NB4 (cell line): ENCODE data around the gene NEK7.

Experiments
- DNase-seq: peaks from one replicate; pipeline ENCODE4 v3.0.0; 2010; ENCODE audit warnings: low read depth
- H3K4me3 ChIP-seq: one replicate; pipeline ENCODE4 v1.5.1; 2011; ENCODE audit warnings: mild to moderate bottlenecking, low read depth, low read length, moderate library complexity
- MYC ChIP-seq: IDR thresholded peaks from 2 replicates; pipeline ENCODE4 v1.6.1; 2011; ENCODE audit warnings: low read depth, low read length
- POLR2A ChIP-seq: IDR thresholded peaks from 2 replicates; pipeline ENCODE4 v1.6.1; 2011; ENCODE audit warnings: mild to moderate bottlenecking; ENCODE audit not compliant: insufficient read length; ENCODE audit errors: extremely low read depth
- TF ChIP-seq, protein P1 (sequence below): IDR thresholded peaks from 2 replicates; pipeline ENCODE4 v1.6.1; 2011; ENCODE audit warnings: low read depth, low read length
- TF ChIP-seq, protein P2 (sequence below): IDR thresholded peaks from one replicate; pipeline ENCODE4 v1.5.1; 2012; ENCODE audit warnings: low read depth, low read length

The NEK7 gene

DNA sequence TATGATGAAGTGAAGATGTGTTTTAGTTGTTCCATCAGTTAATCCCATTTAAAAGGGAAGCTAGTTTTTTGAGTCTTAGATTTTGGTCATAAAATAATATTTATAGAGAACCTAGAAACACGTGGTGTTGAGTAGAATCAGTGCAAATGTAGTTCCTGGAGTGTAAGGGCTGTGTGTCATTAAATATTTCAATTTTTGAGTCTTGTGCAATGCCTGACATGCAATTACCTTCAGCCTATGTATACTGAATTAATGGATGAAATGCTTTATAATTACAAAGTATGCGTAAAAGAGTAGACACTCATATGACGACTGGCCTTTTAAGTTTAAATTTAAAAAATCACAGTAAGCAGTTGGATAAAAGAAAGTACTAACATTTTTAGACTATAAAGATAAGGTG, 75.0 kb downstream of the NEK7 start:
- no peak overlapping the region for H3K4me3 ChIP-seq
- DNase-seq, result no peak
- no peak for TF ChIP-seq POLR2A
- no peak for TF ChIP-seq MYC

DNA sequence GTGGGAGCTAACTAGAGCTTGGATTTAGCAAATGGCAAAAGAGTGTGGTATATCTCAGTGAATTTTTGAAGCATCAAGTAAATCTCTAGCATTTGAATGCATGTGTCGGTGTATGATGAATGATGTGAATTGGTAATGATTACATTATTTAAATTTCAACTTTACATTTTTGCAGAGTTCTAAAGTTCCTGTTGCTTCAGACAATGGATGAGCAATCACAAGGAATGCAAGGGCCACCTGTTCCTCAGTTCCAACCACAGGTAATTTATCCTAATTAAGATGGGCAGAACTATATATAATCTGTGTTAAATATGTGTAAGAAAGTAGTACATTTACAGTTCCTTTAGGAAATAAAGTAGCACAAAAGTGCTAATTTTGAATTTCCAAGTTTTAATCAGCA, 75.6 kb downstream of the NEK7 start:
- DNase-seq, result no peak
- TF ChIP-seq MYC (no peak), POLR2A (no peak)
- TF ChIP-seq, protein P1, sequence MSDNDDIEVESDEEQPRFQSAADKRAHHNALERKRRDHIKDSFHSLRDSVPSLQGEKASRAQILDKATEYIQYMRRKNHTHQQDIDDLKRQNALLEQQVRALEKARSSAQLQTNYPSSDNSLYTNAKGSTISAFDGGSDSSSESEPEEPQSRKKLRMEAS, result no peak
- TF ChIP-seq, protein P2, sequence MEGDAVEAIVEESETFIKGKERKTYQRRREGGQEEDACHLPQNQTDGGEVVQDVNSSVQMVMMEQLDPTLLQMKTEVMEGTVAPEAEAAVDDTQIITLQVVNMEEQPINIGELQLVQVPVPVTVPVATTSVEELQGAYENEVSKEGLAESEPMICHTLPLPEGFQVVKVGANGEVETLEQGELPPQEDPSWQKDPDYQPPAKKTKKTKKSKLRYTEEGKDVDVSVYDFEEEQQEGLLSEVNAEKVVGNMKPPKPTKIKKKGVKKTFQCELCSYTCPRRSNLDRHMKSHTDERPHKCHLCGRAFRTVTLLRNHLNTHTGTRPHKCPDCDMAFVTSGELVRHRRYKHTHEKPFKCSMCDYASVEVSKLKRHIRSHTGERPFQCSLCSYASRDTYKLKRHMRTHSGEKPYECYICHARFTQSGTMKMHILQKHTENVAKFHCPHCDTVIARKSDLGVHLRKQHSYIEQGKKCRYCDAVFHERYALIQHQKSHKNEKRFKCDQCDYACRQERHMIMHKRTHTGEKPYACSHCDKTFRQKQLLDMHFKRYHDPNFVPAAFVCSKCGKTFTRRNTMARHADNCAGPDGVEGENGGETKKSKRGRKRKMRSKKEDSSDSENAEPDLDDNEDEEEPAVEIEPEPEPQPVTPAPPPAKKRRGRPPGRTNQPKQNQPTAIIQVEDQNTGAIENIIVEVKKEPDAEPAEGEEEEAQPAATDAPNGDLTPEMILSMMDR, result no peak

DNA sequence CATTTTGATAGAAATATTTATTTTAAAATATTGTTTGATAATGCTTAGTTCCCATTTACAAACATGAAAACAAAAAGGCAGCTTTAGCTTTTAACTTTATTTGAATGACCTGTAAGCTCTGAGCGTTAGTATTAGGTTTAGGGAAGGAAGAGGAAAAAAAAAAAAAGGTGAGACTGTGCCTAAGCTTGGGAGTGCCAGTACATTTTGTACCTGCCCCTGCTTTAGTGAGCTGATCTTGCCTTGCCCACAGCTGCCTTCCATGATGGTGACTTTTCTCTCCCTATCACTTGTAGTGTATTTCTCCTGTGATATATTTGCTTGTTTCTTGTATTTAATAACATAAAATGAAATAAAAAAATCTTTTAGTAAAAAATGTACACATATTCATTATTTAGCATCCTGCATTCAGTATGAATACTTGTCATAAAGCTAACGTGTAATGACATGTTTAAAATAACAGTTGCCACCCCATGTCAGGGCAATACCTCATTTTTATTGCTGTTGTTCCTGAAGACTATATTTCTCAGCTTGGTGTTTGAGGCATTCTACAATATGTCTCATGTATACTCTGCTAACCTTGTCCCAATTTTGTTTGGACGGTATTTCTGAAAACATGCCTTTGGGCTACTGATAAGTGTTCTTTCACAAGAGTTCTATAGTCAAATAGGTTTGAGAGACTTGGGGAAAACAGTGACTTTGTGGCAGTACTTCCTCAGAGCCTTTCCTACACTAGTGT, 76.3 kb downstream of the NEK7 start:
- TF ChIP-seq, protein P2, result no peak
- no peak for TF ChIP-seq MYC
- no peak for TF ChIP-seq POLR2A
- TF ChIP-seq, protein P1, result no peak
- H3K4me3 ChIP-seq, result no peak overlapping the region
- DNase-seq, result no peak

More for the DNA sequence above, 75.6 kb downstream of the NEK7 start:
- no peak overlapping the region for H3K4me3 ChIP-seq

DNA sequence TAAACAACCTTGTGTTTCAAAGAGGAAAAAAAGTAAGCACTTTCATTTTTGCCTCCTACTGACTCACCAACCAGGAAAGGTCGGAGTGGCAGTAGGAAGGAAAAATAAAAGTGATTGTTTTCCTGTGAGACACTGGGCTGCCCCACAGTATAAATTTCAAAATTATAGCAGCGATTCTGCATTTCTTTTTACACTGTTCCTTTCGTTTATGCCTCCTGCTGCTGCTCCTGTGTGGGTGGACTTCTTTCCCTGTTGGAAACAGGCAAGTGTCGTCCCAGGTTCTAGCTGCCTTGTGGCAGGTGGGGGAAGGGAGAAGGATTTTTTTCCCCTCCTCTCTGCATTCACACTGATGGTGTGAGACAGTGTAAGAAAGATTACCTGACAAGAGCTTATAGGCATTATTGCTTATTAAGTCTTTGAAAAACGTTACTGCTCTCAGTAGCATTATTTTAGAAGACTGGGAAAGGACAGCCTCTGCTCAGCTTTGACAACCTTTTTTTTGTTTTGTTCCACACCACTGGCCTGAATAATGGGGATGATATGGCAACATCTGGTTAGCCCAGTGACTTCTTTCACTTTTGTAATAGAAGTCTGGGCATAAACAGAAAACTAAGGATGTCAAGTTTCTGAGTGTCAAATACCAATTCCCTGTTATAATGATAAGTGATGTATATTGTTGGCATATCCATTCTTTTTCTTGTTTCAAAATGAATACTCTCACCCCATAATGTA, 77.9 kb downstream of the NEK7 start:
- TF ChIP-seq, protein P2, result no peak
- no peak for TF ChIP-seq MYC
- TF ChIP-seq, protein P1, result no peak
- no peak for TF ChIP-seq POLR2A
- H3K4me3 ChIP-seq, result no peak overlapping the region
- no peak for DNase-seq

DNA sequence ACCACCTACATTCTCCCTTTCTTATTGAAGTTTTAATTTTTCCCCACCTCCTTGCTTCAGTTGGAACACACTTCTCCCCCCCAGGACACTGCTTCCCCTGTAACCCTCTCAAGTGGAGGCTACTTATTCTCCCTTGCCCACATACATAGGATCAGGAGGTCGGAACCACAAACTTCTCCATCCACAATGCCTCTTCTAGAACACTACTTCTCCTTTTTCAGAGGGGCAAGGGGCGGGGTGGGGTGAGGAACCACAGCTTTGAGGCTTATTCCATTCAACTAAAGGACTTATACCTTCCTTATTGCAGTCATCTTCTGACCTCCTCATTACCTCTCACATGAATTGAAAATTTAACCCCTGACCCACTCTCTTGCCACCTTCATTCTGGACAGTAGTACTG, 81.3 kb downstream of the NEK7 start:
- no peak overlapping the region for H3K4me3 ChIP-seq
- DNase-seq, result peak; percentile 87
- TF ChIP-seq POLR2A (no peak), MYC (no peak)
- TF ChIP-seq, protein P1, result no peak
- TF ChIP-seq, protein P2, result no peak

DNA sequence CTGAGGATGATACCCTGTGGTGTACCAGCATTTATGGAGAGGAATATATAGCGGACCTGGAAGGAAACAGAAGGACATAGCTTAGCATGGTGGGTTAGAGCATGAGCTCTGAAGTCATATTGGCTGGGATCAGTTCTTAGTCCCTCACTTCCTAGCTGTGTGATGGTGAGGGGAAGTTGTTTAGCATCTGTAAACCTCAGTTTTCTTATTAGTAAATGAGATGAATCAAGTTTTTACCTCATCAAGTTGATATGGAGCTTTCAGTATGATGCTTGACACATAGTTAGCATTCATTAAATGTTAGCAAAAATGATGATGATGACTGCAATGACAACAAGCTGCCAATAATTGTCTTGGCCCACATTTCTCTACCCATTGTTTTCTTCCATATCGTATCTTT, 84.8 kb downstream of the NEK7 start:
- no peak overlapping the region for H3K4me3 ChIP-seq
- DNase-seq, result no peak
- TF ChIP-seq POLR2A, result no peak
- TF ChIP-seq, protein P2, result no peak
